ENCODE data around the gene SWAP70. TPM values are rescaled to one million over a fixed set of nuclear protein-coding genes. Genes with fewer than 3 reads are reported as not detected.

Gene SWAP70
- total RNA-seq, 1 experiment from 2014 or later: 13.0 TPM

GRCh38 chr11:9784602-9785315, 120.9 kb downstream of the SWAP70 start:
- TF ChIP-seq CTCF (IDR thresholded peaks at IDR 0.05; ENCODE audit: unreplicated experiment): no peak
- H3K27me3 Mint-ChIP-seq (ENCODE audit: insufficient read depth, unreplicated experiment): no peaks in the 10 kb centered on the region
- no peak overlapping the region for H3K4me3 Mint-ChIP-seq (ENCODE audit: unreplicated experiment)
- peak overlapping the region; percentile 44 for H3K27ac Mint-ChIP-seq (ENCODE audit: low read depth, unreplicated experiment)
- no TSS peak for BruUV-seq (replicated peaks)
- intact Hi-C loops (cut with micrococcal nuclease): no loop called here
- H3K9me3 Mint-ChIP-seq (ENCODE audit: unreplicated experiment): no peaks in the 10 kb centered on the region
- CTCF ChIA-PET: interaction anchor here (0.6 kb wide), 1 partner anchor 1693 kb away, joined by 3 read pairs; no protein-coding TSS in a partner anchor
- POLR2A ChIA-PET: no interaction called here
- no peak for DNase-seq (ENCODE audit: unreplicated experiment)
- H3K4me1 Mint-ChIP-seq (ENCODE audit: insufficient read depth, unreplicated experiment): no peaks in the 10 kb centered on the region
- peaks cover 86% of the 10 kb centered on the region for H3K36me3 Mint-ChIP-seq (ENCODE audit: insufficient read depth, unreplicated experiment)

GRCh38 chr11:9787260-9787659, 123.4 kb downstream of the SWAP70 start:
- BruUV-seq (replicated peaks): no TSS peak
- TF ChIP-seq CTCF (IDR thresholded peaks at IDR 0.05; ENCODE audit: unreplicated experiment): no peak
- Mint-ChIP-seq H3K27ac (ENCODE audit: low read depth, unreplicated experiment) (peak overlapping the region; percentile 43), H3K4me3 (ENCODE audit: unreplicated experiment) (no peak overlapping the region), H3K4me1 (ENCODE audit: insufficient read depth, unreplicated experiment) (no peaks in the 10 kb centered on the region), H3K36me3 (ENCODE audit: insufficient read depth, unreplicated experiment) (peaks cover 67% of the 10 kb centered on the region), H3K27me3 (ENCODE audit: insufficient read depth, unreplicated experiment) (no peaks in the 10 kb centered on the region), H3K9me3 (ENCODE audit: unreplicated experiment) (no peaks in the 10 kb centered on the region)
- DNase-seq (ENCODE audit: unreplicated experiment): no peak
- CTCF ChIA-PET: interaction anchor here (0.7 kb wide), 1 partner anchor 174 kb away, joined by 3 read pairs; no protein-coding TSS in a partner anchor
- intact Hi-C loops (cut with micrococcal nuclease): no loop called here
- POLR2A ChIA-PET: no interaction called here

GRCh38 chr11:9787981-9788521, 124.2 kb downstream of the SWAP70 start:
- Mint-ChIP-seq H3K4me3 (ENCODE audit: unreplicated experiment) (no peak overlapping the region), H3K9me3 (ENCODE audit: unreplicated experiment) (no peaks in the 10 kb centered on the region), H3K27ac (ENCODE audit: low read depth, unreplicated experiment) (peak overlapping the region; percentile 43), H3K4me1 (ENCODE audit: insufficient read depth, unreplicated experiment) (no peaks in the 10 kb centered on the region), H3K27me3 (ENCODE audit: insufficient read depth, unreplicated experiment) (no peaks in the 10 kb centered on the region), H3K36me3 (ENCODE audit: insufficient read depth, unreplicated experiment) (peaks cover 59% of the 10 kb centered on the region)
- ChIA-PET POLR2A (interaction anchor here (1.3 kb wide), 1 partner anchor 14 kb away, joined by 4 read pairs; no protein-coding TSS in a partner anchor), CTCF (interaction anchor here (0.6 to 3.0 kb wide), 2 partner anchors 29 to 1755 kb away, joined by 3 to 7 read pairs; no protein-coding TSS in a partner anchor)
- BruUV-seq (replicated peaks): no TSS peak
- no peak for TF ChIP-seq CTCF (IDR thresholded peaks at IDR 0.05; ENCODE audit: unreplicated experiment)
- intact Hi-C loops (cut with micrococcal nuclease): no loop called here
- no peak for DNase-seq (ENCODE audit: unreplicated experiment)

- DNase-seq (ENCODE audit: unreplicated experiment): no peak
- Mint-ChIP-seq H3K36me3 (ENCODE audit: insufficient read depth, unreplicated experiment) (peaks cover 49% of the 10 kb centered on the region), H3K4me1 (ENCODE audit: insufficient read depth, unreplicated experiment) (no peaks in the 10 kb centered on the region), H3K27ac (ENCODE audit: low read depth, unreplicated experiment) (peak overlapping the region; percentile 23), H3K4me3 (ENCODE audit: unreplicated experiment) (no peak overlapping the region), H3K9me3 (ENCODE audit: unreplicated experiment) (no peaks in the 10 kb centered on the region), H3K27me3 (ENCODE audit: insufficient read depth, unreplicated experiment) (no peaks in the 10 kb centered on the region)
- TF ChIP-seq CTCF (IDR thresholded peaks at IDR 0.05; ENCODE audit: unreplicated experiment): no peak
- ChIA-PET POLR2A (interaction anchor here (1.3 kb wide), 2 partner anchors 12 to 32 kb away, joined by 3 to 4 read pairs; no protein-coding TSS in a partner anchor), CTCF (interaction anchor here (1.4 to 3.0 kb wide), 2 partner anchors 12 to 31 kb away, joined by 4 to 7 read pairs; no protein-coding TSS in a partner anchor)
- intact Hi-C loops (cut with micrococcal nuclease): no loop called here
- no TSS peak for BruUV-seq (replicated peaks)
Measured at GRCh38 chr11:9789910-9790309, 126.0 kb downstream of the SWAP70 start.
